ENCODE data around the gene CHD2. TPM values are rescaled to one million over a fixed set of nuclear protein-coding genes. Genes with fewer than 3 reads are reported as not detected.

CHD2 gene
- total RNA-seq, 4 donors from 2014 or later = 26.9 to 55.5 (median 33.7) TPM

DNA sequence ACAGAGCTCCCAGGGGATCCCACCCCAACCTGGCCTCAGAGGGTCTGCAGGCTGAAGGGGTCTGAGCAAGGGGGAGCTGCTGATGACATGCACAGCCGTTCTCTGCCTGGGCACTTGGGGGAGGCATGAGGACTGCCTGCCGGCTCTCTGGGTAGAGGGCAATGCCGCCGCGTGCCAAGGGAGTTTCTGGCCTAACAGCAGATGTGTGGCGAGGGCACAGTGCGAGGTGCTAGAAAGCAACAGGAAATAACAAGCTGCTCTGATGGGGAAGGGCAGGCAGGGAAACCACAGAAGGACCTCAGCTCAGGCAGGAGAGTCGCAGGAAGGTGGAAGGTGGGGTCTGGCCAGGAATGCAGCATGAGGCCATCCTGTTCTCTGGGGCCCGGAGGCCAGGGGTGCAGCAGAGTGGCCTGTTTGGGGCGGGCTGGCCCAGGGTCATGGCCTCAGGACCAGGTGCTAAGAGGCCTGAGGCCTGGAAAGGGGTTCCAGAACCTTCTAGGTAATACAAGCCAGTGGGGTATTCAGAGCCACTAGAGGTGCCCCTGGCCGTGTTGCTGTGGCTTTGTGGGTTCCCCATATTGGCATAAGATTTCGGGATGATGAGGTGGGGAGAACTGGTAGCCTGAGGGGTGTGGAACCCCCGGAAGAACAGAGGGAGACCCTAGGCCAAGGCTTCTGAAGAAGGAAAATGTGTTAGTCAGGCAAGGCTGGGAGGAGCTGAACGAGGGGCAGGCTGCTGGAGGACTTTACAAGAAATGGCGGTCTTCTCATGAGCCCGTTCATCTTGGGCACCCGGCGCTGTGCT lies 147.7 kb downstream of the CHD2 start:
- intact Hi-C loops (cut with DNase I; ENCODE audit: low total_unique reads) (no loop called here), in situ Hi-C loops (cut with MboI; ENCODE audit: low sequenced_read_pairs in 4 of 4) (loop anchor here in 2 of 4 donors (25.0 kb wide), 2 partner anchors 939 to 1264 kb away; no protein-coding TSS in a partner anchor)
- no peak overlapping the region for H3K4me3 ChIP-seq
- TF ChIP-seq, protein P1, sequence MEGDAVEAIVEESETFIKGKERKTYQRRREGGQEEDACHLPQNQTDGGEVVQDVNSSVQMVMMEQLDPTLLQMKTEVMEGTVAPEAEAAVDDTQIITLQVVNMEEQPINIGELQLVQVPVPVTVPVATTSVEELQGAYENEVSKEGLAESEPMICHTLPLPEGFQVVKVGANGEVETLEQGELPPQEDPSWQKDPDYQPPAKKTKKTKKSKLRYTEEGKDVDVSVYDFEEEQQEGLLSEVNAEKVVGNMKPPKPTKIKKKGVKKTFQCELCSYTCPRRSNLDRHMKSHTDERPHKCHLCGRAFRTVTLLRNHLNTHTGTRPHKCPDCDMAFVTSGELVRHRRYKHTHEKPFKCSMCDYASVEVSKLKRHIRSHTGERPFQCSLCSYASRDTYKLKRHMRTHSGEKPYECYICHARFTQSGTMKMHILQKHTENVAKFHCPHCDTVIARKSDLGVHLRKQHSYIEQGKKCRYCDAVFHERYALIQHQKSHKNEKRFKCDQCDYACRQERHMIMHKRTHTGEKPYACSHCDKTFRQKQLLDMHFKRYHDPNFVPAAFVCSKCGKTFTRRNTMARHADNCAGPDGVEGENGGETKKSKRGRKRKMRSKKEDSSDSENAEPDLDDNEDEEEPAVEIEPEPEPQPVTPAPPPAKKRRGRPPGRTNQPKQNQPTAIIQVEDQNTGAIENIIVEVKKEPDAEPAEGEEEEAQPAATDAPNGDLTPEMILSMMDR (IDR thresholded peaks at IDR 0.05 in 4 of 5, conservative IDR thresholded peaks at IDR 0.05 in 1 of 5) = no peak
- no peak for TF ChIP-seq POLR2A (IDR thresholded peaks at IDR 0.05)
- DNase-seq (no peak), ATAC-seq (no peak)
- H3K4me1 ChIP-seq = peaks cover 2 to 9% of the 10 kb centered on the region in 2 donors
- H3K9me3 ChIP-seq = no peaks in the 10 kb centered on the region
- no peaks in the 10 kb centered on the region for H3K27me3 ChIP-seq
- peaks cover 4 to 79% of the 10 kb centered on the region in 2 donors for H3K36me3 ChIP-seq
- peak overlapping the region in 2 of 4 donors; percentile 8 to 38 for H3K27ac ChIP-seq

DNA sequence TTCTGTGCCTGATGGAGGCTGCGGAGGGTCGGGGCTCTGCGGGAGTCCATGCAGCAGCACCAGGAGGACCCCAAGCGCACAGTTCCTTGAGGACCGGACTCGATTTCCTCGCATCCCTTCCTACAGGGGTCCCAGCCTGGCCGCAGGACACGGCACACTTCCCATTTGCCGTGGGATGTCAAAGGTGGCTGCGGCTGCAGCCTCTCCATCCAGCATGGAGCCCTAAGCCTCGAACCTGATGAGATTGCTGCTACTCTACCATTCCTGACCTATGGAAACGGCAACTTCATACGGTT lies 148.2 kb downstream of the CHD2 start:
- in situ Hi-C loops (cut with MboI; ENCODE audit: low sequenced_read_pairs in 4 of 4) = loop anchor here in 2 of 4 donors (25.0 kb wide), 2 partner anchors 939 to 1264 kb away; no protein-coding TSS in a partner anchor
- TF ChIP-seq, protein P1 (IDR thresholded peaks at IDR 0.05 in 4 of 5, conservative IDR thresholded peaks at IDR 0.05 in 1 of 5) = no peak
- no peak for TF ChIP-seq POLR2A (IDR thresholded peaks at IDR 0.05)
- Histone ChIP-seq H3K27me3 (no peaks in the 10 kb centered on the region), H3K36me3 (peaks cover 4 to 79% of the 10 kb centered on the region in 2 donors), H3K4me1 (peaks cover 2 to 12% of the 10 kb centered on the region in 2 donors), H3K4me3 (no peak overlapping the region), H3K27ac (no peak overlapping the region), H3K9me3 (no peaks in the 10 kb centered on the region)
- no peak for ATAC-seq
- intact Hi-C loops (cut with DNase I; ENCODE audit: low total_unique reads) = no loop called here
- DNase-seq = no peak

DNA sequence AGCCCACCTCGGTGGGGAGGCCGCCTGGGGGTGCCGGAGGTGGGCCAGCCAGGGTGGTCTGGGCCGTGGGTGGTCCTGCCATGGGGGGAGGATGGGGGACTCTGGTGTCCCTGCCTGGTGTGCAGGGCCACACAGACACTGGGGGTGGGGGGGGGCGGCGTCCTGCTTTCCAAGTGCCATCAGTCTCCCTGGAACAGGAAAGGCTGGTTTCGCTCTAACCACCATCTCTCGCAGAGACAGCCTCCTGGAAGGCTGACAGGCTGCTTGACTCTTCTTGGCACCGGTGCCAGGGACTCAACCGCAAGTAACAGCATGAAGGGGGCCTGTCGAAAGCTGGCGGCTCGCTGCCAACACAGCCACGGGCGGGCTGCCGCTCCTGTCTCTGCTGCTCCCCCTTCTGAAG lies 148.6 kb downstream of the CHD2 start:
- H3K9me3 ChIP-seq = no peaks in the 10 kb centered on the region
- TF ChIP-seq POLR2A (IDR thresholded peaks at IDR 0.05) = no peak
- TF ChIP-seq, protein P1 (IDR thresholded peaks at IDR 0.05 in 4 of 5, conservative IDR thresholded peaks at IDR 0.05 in 1 of 5) = no peak
- peaks cover 4 to 79% of the 10 kb centered on the region in 2 donors for H3K36me3 ChIP-seq
- no peak overlapping the region for H3K4me3 ChIP-seq
- in situ Hi-C loops (cut with MboI; ENCODE audit: low sequenced_read_pairs in 4 of 4) = loop anchor here in 2 of 4 donors (25.0 kb wide), 2 partner anchors 939 to 1264 kb away; no protein-coding TSS in a partner anchor
- peaks cover 2 to 16% of the 10 kb centered on the region in 2 donors for H3K4me1 ChIP-seq
- peak overlapping the region in 1 of 4 donors; percentile 59 for H3K27ac ChIP-seq
- ATAC-seq (no peak), DNase-seq (peak in 1 of 2 donors; percentile 60)
- intact Hi-C loops (cut with DNase I; ENCODE audit: low total_unique reads) = no loop called here
- H3K27me3 ChIP-seq = no peaks in the 10 kb centered on the region

DNA sequence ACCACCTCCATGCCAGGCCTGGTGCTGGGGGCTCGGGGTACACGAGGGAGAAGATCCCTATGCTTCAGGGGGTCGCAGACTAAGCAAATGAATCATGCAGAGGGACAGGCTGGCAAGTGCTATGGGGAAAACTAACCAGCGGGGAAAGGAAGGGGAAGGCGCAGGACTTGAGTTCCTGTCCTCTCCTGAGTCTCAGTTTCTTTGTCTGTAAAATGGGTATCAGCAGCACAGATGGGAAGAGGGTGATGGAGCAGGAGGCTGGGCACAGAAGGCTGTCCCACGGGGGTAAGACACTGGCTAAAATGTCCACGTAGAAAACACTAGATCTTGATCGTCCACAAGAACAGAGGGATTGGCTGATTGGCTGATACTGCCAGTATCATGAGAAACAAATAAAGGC lies 149.1 kb downstream of the CHD2 start:
- intact Hi-C loops (cut with DNase I; ENCODE audit: low total_unique reads) (no loop called here), in situ Hi-C loops (cut with MboI; ENCODE audit: low sequenced_read_pairs in 4 of 4) (loop anchor here in 2 of 4 donors (25.0 kb wide), 2 partner anchors 938 to 1263 kb away; no protein-coding TSS in a partner anchor)
- no peak for TF ChIP-seq POLR2A (IDR thresholded peaks at IDR 0.05)
- TF ChIP-seq, protein P1 (IDR thresholded peaks at IDR 0.05 in 4 of 5, conservative IDR thresholded peaks at IDR 0.05 in 1 of 5) = no peak
- H3K9me3 ChIP-seq = no peaks in the 10 kb centered on the region
- ATAC-seq (no peak), DNase-seq (no peak)
- H3K36me3 ChIP-seq = peaks cover 4 to 78% of the 10 kb centered on the region in 2 donors
- peaks cover 2 to 19% of the 10 kb centered on the region in 2 donors for H3K4me1 ChIP-seq
- H3K27ac ChIP-seq = peak overlapping the region in 1 of 4 donors; percentile 59
- H3K4me3 ChIP-seq = no peak overlapping the region
- H3K27me3 ChIP-seq = no peaks in the 10 kb centered on the region
